NCI-H1417 treated with DMSO at 0.1 percent for 48 hours (cell line): Measurements from ENCODE around the gene TMEM273.

Experiments used
- DNase-seq: peaks from one replicate; lab custom pipeline; 2025; lab: John Stamatoyannopoulos, UW

TMEM273 gene

DNA sequence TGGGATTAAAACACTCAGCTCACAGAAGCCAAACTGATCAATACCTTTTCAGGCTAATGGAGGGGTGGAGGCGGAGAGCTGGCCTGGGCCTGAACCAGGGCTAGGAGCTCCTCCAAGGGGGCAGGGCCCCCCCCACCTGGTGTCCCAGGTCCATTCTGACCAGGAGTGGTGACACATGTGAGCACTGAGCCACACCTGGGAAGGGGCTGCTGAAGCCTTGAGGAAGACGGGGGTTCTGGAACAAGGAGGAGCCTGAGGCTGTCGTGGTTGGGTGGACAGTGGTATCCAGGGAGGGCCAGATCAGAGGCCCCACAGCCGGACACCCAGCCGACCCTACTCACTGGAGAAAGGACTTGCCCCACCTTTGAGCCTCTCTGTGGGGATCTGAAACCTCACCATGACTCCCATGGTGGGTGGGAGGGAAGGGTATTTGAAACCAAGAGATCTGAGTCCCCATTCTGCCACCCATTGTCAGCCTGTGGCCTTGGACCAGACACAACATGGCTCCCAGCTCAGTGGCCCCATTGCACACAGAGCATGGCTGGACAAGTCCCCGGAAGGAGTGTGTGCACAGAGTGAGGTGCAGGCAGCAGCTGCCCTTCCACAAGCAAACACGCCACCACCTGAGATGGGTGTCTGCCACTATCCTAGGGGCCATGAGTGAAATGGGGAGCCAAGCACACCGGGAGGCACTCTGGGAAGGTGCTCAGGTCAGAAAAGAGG, 12.4 kb downstream of the TMEM273 start:
- no peak for DNase-seq

DNA sequence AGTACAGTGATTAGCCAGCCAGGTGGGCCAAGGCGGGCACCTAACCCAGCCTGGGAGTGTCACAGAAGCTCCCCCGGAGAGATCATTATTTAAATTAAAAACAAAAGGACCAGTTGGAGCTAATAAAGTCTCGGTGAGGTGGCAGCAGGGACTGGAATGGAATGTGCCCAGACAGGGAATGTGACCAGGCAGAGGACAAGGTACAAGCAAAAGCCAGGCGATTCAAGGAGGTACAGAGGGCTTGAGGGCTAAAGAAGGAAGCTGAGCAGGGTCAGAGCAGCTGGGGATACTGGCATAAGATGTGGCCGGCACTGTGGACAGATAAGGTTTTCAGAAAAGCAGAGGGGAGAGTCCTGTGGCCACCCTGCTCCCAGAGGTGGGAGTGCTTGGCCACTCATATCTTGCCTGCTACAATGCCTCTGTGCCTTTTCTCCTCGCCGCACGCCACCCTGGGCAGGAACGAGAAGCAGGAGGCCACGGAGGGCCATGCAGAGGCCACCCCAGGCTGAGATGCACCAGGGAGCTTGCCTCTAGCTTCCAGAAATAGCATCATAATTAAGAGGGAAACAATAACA, 13.2 kb downstream of the TMEM273 start:
- no peak for DNase-seq

DNA sequence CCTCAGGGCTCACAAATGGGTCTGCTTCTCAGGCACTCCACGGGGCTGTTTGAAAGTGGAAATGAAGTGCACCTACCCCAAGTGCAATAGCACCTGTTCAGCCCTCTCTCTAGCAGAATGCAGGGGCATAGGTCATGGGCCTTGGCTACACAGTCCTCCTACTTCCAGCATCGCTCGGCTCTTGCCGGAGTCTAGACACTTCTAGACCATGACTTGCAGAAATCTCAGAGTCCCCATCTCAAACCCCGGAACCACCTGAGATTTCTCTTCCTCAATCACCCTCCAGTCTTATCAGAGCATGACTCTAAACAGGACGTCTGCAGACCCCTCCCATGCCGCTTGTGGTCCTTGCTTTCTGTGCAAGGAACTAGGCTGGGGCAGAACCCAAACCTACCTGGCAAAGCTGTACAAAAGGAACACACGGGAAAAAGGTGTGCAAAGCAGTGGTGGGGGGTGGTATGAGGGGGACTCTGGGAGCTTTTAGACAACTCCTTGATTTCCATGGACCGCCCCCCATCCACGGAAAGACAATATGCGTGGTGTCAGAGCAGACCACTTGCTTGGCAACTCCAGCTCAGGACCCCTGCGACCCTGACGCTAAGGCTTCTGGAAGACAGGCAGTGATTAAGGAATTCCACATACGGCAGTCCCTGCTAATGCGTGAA, 13.8 kb downstream of the TMEM273 start:
- no peak for DNase-seq

DNA sequence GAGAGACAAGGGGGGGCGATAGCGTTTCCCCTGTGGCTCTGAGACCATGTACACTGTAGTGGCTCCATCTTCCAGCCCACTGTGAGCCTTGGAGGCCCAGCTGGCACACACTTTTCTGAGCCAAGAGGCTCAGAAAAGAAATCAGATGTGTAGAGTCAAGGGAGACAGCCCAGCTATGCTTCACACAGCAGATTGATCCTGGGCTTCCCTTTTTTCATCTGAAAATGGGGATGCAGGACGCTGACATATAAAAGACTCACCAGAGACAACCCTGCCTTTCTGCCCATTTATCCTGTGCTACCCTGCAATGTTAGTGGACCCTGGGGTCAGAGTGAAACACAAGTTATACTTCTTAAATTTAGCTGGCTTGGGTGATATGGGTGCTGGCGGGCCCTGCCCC, 14.3 kb downstream of the TMEM273 start:
- DNase-seq: no peak

DNA sequence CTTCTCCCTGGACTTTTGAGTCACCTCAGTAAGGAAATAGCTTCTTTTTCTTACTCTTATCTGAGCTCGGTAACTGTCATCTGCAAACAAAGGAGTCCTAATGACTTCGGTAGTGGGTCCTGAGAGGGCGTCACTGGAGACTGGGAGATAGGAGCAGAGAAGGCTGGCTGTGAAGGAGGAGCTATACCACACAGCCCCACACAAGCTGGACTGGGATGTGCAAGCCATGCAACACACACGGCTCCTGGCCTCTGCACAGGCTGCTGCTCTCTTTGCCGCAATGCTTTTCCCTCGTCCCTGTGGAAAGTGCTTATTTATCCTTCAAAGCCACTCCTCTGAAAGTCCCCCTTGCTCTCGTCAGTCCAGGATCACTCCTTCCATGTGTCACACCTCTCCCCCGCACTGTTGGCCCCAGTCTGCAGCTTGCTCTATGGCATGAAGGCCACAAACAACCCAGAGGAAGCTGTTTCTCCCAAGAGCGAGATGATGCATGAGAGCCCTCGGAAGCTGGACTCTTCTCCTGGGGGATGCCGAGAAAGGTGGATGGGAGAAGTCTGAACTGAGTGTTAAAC, 14.9 kb downstream of the TMEM273 start:
- DNase-seq: no peak

DNA sequence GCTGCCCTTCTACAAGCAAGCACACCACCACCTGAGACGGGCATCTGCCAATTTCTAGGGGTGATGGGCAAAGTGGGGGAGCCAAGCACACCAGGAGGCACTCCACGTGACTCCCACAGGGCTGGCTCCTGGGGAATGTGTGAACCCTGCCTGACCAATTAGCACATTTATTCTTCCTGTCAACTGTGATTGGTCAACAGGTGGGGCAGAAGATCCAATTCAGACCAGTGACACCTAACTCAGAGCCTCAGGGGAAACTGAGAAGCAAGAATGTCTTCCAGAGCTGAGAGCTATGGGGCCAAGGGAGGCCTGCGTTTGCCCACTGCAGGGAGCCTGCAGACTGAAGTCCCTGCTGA, 15.4 kb downstream of the TMEM273 start:
- no peak for DNase-seq

DNA sequence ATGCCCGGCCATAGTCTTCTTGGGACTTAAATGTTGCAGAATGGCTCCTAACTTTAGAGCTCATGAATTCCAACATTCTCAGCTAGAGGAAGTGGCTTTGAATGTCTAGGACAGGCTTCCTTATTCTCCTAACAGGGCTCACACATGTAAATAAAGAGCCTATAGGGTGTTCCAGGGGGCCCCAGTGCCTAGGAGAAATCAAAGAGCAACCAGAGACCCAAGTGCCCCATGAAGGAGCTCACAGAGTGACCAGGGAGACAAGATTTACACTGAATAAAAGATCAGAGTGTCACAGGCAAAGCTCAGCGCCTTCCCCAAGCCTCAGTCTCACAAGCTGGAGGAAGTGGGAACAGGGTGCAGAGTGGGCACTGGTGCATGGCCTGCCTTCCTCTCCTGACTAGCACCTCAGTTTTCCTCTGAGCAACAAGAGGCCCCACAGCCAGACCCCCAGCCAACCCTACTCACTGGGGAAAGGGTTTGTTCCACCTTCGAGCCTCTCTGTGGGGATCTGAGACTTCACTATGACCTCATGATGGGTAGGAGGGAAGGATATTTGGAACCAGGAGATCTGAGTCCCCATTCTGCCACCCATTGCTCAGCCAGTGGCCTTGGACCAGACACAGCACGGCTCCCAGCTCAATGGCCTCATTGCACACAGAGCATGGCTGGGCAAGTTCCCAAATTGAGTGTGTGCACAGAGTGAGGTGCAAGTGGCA, 16.0 kb downstream of the TMEM273 start:
- no peak for DNase-seq

DNA sequence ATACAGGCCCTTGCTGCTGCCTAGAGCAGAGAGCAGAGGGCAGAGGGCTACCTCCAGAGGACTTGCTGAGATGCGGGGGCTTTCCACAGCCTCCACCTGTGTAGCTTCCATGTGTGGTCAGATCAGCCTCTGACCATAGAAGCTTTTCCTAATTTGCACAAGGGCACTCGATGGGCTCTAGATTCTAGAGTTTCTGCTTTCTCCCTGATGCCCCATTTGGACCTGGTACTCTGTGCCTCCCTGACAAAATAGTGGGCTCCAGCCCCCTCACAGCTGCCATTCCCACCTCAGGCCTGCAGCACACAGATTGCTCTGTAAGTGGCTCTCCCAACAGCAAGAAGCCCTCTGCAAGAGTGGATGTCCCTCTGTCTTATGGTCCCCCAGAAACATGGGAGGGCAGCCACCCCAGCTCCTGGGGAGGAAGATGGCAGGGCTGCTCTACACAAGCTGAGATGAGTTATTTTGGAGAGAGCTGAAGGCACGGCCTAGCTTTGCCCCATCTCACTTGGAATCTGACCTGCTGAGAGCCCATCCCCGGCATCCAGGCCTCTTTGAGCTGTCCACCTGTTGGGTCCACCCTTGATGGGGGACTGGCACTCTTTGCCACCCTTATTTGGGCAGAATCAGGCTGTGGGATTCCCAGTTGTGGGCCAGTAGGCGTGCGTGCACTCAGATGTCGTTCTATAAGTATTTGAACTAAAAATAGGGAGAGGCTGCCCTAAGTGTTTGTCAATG, 16.7 kb downstream of the TMEM273 start:
- no peak for DNase-seq

DNA sequence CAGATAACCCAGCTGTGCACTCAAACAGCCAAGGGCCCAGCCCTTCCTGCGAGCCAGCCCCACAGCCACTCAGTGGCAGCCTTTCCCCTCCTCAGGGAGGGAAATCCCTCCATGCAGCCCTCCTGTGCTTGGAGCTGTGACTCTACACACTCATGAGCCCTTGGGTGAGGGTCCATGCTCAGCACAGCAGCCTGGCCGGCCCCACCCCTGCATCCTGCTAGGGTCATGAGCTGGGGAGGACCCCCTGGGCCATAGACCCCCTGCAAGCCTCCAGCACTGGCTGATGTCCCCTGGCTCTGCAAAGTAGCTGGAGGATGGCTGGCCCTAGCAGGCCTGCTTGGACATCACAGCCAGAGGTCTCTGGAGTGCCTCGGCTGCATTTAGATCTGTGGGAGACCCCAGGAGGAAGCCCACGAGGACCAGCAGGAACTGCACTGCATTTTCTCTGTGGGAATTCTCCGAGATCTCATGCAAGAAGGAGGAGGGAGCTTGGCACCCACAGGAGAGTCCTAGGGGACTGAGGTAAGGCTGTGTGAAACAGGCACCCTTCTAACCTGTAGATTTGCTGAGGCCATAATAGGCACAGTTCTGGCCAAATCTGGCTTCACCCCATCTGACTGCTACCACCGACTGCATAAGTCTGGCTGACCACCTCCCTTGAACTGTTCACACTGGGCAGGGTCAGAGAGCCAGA, 17.4 kb downstream of the TMEM273 start:
- DNase-seq: no peak

DNA sequence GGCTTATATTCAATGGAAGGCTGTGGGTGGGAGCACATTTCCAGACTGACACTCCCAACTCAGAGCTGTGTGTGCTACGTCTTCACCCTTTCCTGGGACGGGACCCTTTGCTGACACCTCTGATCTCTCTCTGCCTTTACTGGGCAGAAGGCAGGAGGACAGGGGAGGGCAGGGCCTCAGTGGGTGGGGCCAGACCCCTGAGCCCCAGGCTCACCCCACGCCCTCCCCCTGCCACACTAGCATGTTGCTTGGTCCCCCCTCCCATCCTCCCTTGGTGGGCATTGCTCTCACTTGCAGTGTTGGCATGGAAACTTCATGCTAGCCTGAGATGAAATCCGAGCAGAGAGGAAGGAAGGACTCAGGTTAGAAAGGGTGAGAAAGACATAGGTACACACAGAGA, 18.4 kb downstream of the TMEM273 start:
- no peak for DNase-seq

DNA sequence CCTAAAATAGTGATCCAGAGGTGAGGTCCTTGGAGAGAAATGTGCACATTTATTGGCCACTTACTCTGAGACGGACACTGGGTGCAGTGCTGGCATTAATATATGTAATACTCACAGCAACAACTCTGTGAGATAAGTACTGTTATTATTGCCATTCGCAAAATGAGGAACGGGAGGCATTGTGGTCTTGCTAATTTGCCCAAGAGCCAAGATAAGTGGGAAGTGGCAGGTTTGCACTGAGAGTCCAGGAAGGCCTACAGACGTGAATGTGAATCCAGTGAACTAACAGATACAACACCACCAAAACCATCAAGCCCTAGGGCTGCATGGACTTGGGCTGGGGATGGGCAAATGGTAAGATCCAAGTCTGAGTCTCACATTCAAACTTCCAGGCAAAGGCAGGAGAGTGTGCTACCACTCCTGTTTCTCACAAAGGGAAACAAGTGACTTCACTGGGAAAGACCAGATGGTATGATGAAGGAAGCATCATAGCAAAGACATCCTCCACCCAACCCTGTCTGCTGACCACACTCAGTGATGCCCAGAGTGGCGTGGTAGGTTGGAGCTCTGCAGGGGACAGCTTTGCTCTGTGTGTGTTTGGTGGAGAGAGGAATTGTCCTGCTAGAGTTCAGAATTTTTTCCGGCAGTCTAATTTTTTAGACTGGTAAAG, 19.2 kb downstream of the TMEM273 start:
- no peak for DNase-seq

DNA sequence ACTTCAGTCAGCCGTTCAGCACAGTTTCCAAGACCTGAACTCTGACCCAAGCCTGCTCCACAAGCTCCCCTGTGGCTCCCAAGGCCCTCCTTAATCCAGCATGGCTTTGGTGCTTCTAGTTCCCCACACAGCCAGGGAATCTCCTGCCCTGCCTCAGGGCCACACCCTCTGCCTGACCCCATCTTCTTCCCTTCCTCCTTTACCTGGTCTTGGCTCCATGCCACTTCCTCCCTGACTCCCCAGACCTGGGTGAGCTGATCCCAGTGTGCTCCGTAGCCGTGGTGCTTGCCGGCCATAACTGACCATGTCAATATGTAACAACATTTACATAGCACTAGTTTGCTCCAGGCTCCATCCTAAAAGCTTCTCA, 20.0 kb downstream of the TMEM273 start:
- DNase-seq: no peak

DNA sequence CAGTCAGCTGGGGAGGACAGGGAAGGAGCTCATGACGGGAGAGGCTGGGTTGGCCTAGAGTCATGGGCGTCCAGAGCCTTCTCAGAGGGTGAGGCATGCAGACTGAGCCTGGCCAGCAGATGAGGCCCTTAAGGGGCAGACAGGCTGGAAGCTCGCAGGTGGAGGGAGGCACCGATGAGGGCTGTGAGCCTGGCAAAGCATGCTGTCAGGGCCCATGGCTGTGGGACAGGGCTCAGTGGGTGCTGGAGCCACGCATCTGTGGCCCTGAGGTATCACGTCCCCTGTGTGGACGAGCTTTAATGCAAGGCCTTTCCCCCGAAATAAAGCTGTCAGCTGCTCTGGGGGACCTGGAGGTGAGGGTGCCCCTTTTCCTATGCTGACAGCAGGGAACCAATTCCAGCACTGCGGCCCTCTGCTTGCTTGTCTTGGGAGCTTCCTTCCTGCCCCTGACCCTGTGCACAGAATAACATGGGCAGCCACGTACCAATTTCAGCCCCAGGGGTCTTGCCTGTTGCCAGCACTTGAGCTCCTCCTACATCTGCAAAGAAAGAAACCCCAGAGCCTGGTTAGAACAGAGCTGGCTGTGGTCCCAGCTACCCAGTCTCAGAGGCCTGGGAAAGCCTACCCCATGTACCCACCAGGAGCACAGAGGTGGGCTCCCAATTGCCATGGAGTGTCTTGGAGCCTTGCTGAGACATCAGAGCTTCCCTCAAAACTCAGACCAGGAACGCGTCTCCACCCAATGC, 20.6 kb downstream of the TMEM273 start:
- no peak for DNase-seq

DNA sequence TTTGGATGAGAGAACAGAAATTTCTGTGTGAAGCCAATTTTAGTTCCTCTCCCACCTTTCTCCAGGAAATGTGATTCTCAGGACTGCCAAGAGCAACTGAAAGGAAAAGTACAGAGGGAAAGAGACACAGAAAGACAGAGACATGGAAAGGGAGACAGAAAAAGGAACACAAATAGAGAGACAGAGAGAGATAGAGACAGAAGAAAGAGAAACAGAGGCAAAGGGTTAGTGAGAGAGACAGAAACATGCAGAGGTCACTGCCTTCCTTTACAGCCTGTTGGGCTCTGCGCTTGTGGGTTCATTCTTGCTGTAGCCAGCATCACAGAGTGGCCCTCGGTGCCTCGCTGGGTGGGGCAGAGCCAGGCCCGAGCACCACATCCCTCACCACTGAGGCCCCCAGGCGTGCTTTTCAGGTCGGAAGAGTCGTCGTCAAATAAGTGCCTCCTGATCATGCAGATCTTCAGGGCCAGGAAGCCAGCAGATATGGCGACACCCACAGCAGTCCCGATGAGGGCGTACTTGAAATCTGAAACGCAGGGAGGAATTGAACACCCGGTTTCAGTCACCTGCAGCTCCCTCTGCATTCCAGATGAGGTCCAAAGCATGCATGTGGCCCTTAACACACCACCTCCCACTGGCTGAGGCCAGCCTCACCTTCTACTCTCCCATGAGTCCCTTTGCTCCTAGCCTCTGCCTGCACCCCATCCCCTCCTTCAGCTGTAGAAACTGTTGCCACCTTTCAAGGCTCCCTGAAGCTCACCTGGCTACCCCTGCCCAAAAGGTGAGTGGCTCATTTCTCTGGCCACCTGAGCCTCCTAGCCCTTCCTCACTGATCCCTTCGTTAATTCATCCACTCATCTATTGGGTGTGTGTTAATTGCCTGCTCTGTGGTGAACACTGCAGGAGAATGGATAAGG, 21.4 kb downstream of the TMEM273 start:
- no peak for DNase-seq

DNA sequence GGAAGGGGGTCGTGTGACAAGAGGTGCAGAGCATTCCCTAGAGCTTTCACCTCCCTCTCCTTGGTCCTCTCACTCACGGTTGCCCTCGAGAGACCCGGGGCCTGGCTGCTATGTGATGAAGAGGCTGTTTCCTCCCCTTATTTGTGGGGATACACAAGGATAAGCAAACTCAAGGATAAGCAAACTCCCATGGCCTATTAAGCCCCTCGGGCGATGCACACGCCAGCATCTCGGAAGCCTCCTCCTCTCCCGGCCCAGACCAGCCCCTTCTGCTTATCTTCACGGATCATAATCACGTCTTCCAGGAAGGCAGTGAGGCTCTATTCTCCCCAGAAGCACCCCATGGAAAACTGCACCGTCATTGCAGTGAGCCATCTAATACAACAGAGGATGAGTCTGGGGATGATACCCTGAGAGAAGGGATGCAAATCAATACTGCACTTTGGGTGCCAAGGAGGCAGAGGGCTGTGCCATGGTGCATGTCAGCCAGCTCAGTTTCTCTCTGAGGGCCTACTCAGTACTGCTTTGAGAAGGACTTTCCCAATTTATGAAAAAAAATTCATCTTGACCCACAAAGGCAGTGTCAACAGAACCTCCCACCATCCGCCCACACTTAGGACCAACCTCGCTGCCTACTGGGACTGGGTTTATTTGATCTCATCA, 22.2 kb downstream of the TMEM273 start:
- DNase-seq: no peak

DNA sequence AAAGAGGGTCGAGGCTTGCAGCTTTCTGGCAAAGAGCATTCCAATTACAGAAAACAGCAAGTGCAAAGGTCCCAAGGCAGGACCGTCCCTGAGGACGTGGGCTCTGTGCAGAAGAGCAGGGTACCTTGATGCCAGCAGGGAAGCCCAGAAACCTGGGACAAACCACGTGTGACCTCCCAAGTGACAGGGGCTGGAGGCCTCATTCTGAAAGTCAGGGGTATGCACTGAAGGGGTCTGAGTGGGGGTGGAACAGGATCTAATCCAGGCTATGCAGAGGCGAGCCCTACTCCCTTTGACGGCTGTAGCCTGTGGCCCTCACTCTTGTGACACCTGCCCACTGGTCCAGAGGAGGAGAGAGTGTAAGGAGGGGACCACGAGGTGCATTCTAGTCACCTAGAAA, 22.9 kb downstream of the TMEM273 start:
- DNase-seq: no peak

DNA sequence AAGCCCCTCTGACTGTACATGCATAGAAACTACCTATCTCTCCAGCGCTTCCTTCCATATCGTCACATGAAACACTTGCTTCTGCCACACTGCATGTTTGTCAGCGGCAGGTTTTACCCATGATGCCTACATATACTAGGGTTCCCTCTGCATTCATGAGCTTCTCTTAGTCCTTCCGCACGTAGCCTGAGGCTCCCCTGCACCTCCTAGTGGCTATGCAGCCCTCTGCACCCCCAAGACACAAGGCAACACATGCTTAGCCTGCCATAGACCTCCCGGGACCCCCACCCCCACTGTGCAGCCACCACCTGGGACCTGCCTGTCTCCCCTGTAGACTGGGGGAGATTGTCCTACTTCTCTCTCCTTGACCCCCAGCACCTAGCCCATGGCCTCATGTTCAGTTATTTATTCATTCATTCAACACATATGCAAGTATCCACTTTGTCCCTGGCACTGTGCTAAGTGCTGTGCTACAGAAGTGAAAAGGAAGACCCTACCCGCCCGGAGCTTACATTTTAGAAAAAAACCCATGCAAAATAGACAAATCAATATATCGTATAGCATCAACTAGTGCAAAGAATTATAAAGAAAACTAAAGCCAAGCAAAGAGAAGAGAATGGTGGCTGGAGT, 23.5 kb downstream of the TMEM273 start:
- no peak for DNase-seq

DNA sequence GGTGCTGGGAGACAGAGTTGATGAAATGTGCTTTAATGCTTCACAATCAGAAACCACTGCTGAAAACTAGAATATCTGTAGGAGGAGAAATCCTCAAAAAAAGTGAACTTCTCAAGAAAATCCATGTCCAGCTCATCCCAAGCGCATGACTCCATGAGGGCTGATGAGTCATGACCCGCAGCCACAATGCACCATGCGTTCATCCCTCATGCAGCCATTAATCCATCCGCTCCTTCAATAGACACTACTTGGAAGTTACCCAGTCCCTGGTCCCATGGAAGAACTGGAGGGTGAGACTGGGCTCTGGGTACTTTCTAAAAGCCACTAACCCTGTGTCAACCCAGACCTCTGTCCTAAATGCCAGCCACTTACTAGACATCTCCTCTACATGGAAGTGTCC, 24.4 kb downstream of the TMEM273 start:
- no peak for DNase-seq
